ENCODE measurements around the gene FAN1. TPM values are rescaled to one million over a fixed set of nuclear protein-coding genes. Genes with fewer than 3 reads are reported as not detected.

Gene FAN1
- total and polyA plus RNA-seq, 9 of the 15 experiments (the other 6 are each of a cell fraction or from before 2014, with no cell fraction given), result 1.5 to 16.8 (median 12.0) TPM

- Histone ChIP-seq H3K9me3 (replicated peaks; ENCODE audit: control insufficient read depth, insufficient read depth, low read depth, low read length) (no peaks in the 10 kb centered on the region), H3K27ac (ENCODE audit: extremely low read depth, low read depth, low read length) (no peak overlapping the region), H3K9ac (ENCODE audit: insufficient read depth in 1 of 2, low read depth in 2 of 2, low read length in 2 of 2) (no peak overlapping the region), H3K36me3 (ENCODE audit: control insufficient read depth, insufficient read depth, low read length) (peaks cover 87% of the 10 kb centered on the region), H3K27me3 (ENCODE audit: control insufficient read depth in 2 of 2, insufficient read depth in 2 of 2, low read length in 2 of 2) (no peaks in the 10 kb centered on the region; a peak in 1 of 5 replicates), H3K79me2 (ENCODE audit: control insufficient read depth, insufficient read depth, low read length) (no peaks in the 10 kb centered on the region), H3K4me1 (replicated peaks in 1 of 2; ENCODE audit: control insufficient read depth in 2 of 2, insufficient read depth in 2 of 2, low read length in 2 of 2) (no peaks in the 10 kb centered on the region), H3K4me3 (no peak overlapping the region), H3K4me2 (ENCODE audit: insufficient read depth, low read length) (no peak overlapping the region), H3K9me1 (ENCODE audit: control insufficient read depth, insufficient read depth, low read length) (no peaks in the 10 kb centered on the region), H2AFZ (ENCODE audit: low read depth, low read length) (no peak overlapping the region), H4K20me1 (replicated peaks; ENCODE audit: control insufficient read depth, insufficient read depth, low read length) (0 out of 2 replicates have a peak, but pooled peaks cover 6% of the 10 kb centered on the region)
- FAIRE-seq, result no peak
- ChIA-PET CTCF (ENCODE audit: low intra/inter-chr PET ratio) (no interaction called here), POLR2A (no interaction called here)
- in situ Hi-C loops (cut with MboI) (no loop called here), intact Hi-C loops (cut with micrococcal nuclease) (no loop called here)
- no peak for DNase-seq (ENCODE audit: extremely low read depth in 1 of 4, low spot score in 3 of 4)
- BruUV-seq (replicated peaks), result no TSS peak
- no peak for TF ChIP-seq MAFK (IDR thresholded peaks at IDR 0.05; ENCODE audit: low read length)
- no peak for TF ChIP-seq NFIX (CRISPR knock-in tag; IDR thresholded peaks at IDR 0.05; ENCODE audit: low read depth)
- TF ChIP-seq ZNF239 (CRISPR knock-in tag; IDR thresholded peaks at IDR 0.05), result no peak
- no peak for TF ChIP-seq CBFA2T2 (conservative IDR thresholded peaks at IDR 0.05)
- TF ChIP-seq SUPT5H (IDR thresholded peaks at IDR 0.05), result no peak
- no peak for TF ChIP-seq PHB (CRISPR knock-in tag; IDR thresholded peaks at IDR 0.05)
- no peak for TF ChIP-seq SLC30A9 (CRISPR knock-in tag; IDR thresholded peaks at IDR 0.05)
- no peak for TF ChIP-seq PCBP1 (IDR thresholded peaks at IDR 0.05; ENCODE audit: low read depth, low read length, poor library complexity, severe bottlenecking)
- TF ChIP-seq HNRNPK (IDR thresholded peaks at IDR 0.05; ENCODE audit: low read depth, low read length, poor library complexity, severe bottlenecking), result no peak
- TF ChIP-seq MGA (IDR thresholded peaks at IDR 0.05), result no peak
- no peak for ATAC-seq
- WGBS (ENCODE audit: insufficient coverage, low coverage, missing lambda C conversion rate), result 76% methylated on average over 8 of the region's 8 CpGs
Measured at GRCh38 chr15:30926161-30926560, 22.4 kb downstream of the FAN1 start.
